GM23338 (cell line): Measurements from ENCODE around the gene DPEP2NB. TPM values are rescaled to one million over a fixed set of nuclear protein-coding genes. Genes with fewer than 3 reads are reported as not detected.

Experiments used
- ATAC-seq: fragments of 200-7000 bp; cut with Tn5 transposase; 3 replicates; pipeline ENCODE4 v1.9.1; 2020
- DNase-seq: peaks from one replicate; pipeline ENCODE4 v3.0.0-alpha.2; 2015; ENCODE audit warnings: low spot score
- H2AFZ ChIP-seq: fragments of 200-600 bp; sonication (generic); 2 replicates; pipeline ENCODE4 v1.8.0; 2016; ENCODE audit warnings: antibody characterized with exemption, mild to moderate bottlenecking, moderate library complexity
- H3F3A ChIP-seq: fragments of 200-600 bp; sonication (generic); replicated peaks from 2 replicates; pipeline ENCODE4 v1.8.0; 2017; ENCODE audit warnings: antibody characterized with exemption, mixed run types, low read depth
- H3K27ac ChIP-seq: fragments of 200-600 bp; sonication (generic); 2 replicates; pipeline ENCODE4 v1.6.1; 2016; ENCODE audit warnings: low read depth
- H3K27me3 ChIP-seq: fragments of 200-600 bp; sonication (generic); 2 replicates; pipeline ENCODE4 v1.8.0; 2016; ENCODE audit warnings: mild to moderate bottlenecking, mixed run types, moderate library complexity; ENCODE audit not compliant: insufficient read depth
- H3K36me3 ChIP-seq: fragments of 200-600 bp; sonication (generic); 2 replicates; pipeline ENCODE4 v1.8.0; 2016; ENCODE audit warnings: mild to moderate bottlenecking; ENCODE audit not compliant: insufficient read depth
- H3K4me1 ChIP-seq: fragments of 200-600 bp; sonication (generic); 2 replicates; pipeline ENCODE4 v1.8.0; 2016; ENCODE audit warnings: mild to moderate bottlenecking, moderate library complexity; ENCODE audit not compliant: insufficient read depth
- H3K4me2 ChIP-seq: fragments of 200-600 bp; sonication (generic); 2 replicates; pipeline ENCODE4 v1.7.1; 2017; ENCODE audit warnings: mixed run types
- H3K4me3 ChIP-seq: fragments of 200-600 bp; sonication (generic); 2 replicates; pipeline ENCODE4 v1.6.1; 2016; ENCODE audit warnings: mixed run types
- H3K79me2 ChIP-seq: fragments of 200-600 bp; sonication (generic); replicated peaks from 2 replicates; pipeline ENCODE4 v1.8.0; 2017; ENCODE audit warnings: mild to moderate bottlenecking; ENCODE audit not compliant: insufficient read depth
- H3K9me2 ChIP-seq: fragments of 200-600 bp; sonication (generic); 2 replicates; pipeline ENCODE4 v1.8.0; 2017; ENCODE audit not compliant: insufficient read depth
- H4K20me1 ChIP-seq: fragments of 200-600 bp; sonication (generic); replicated peaks from 2 replicates; pipeline ENCODE4 v1.8.0; 2017; ENCODE audit warnings: mild to moderate bottlenecking; ENCODE audit not compliant: insufficient read depth
- H3K27ac Mint-ChIP-seq: 2 replicates; pipeline ENCODE4 v1.8.0; 2020; ENCODE audit warnings: inconsistent platforms, mild to moderate bottlenecking, moderate library complexity, mixed read lengths
- H3K27me3 Mint-ChIP-seq: 3 replicates; pipeline ENCODE4 v1.8.0; 2022; ENCODE audit warnings: low read depth, mild to moderate bottlenecking, moderate library complexity, mixed read lengths, inconsistent platforms; ENCODE audit not compliant: insufficient read depth, poor library complexity
- H3K36me3 Mint-ChIP-seq: 3 replicates; pipeline ENCODE4 v1.8.0; 2021; ENCODE audit warnings: low read depth, mild to moderate bottlenecking, inconsistent platforms, moderate library complexity, mixed read lengths
- H3K4me1 Mint-ChIP-seq: 3 replicates; pipeline ENCODE4 v1.8.0; 2020; ENCODE audit warnings: mild to moderate bottlenecking, inconsistent platforms, mixed read lengths
- H3K4me3 Mint-ChIP-seq: 3 replicates; pipeline ENCODE4 v1.8.0; 2021; ENCODE audit warnings: moderate library complexity, mild to moderate bottlenecking, inconsistent platforms, mixed read lengths
- H3K9me3 Mint-ChIP-seq: 3 replicates; pipeline ENCODE4 v1.8.0; 2020; ENCODE audit warnings: moderate library complexity, mild to moderate bottlenecking, inconsistent platforms, mixed read lengths
- CREB1 ChIP-seq: fragments of 250-450 bp; sonication (Bioruptor Pico); IDR thresholded peaks from 2 replicates; pipeline ENCODE4 v1.5.0; 2020; ENCODE audit warnings: low read depth, mild to moderate bottlenecking, moderate library complexity
- EZH2 ChIP-seq: fragments of 200-600 bp; sonication (generic); IDR thresholded peaks from one replicate; pipeline ENCODE4 v1.8.0; 2017; ENCODE audit warnings: antibody characterized with exemption, mild to moderate bottlenecking, low read depth; ENCODE audit not compliant: unreplicated experiment
- EZH2phosphoT487 ChIP-seq: fragments of 200-600 bp; sonication (generic); IDR thresholded peaks from one replicate; pipeline ENCODE4 v1.8.1; 2018; ENCODE audit warnings: antibody characterized with exemption; ENCODE audit not compliant: unreplicated experiment
- JUNB ChIP-seq: IDR thresholded peaks from one replicate; pipeline ENCODE4 v1.6.1; 2016; ENCODE audit warnings: antibody characterized with exemption; ENCODE audit not compliant: unreplicated experiment
- NANOG ChIP-seq: IDR thresholded peaks from 2 replicates; pipeline ENCODE4 v1.6.1; 2016; ENCODE audit warnings: antibody characterized with exemption, borderline replicate concordance
- POLR2AphosphoS5 ChIP-seq: IDR thresholded peaks from 2 replicates; pipeline ENCODE4 v1.6.1; 2016; ENCODE audit warnings: antibody characterized with exemption, low read depth
- REST ChIP-seq: IDR thresholded peaks from one replicate; pipeline ENCODE4 v1.6.1; 2018; ENCODE audit warnings: antibody characterized with exemption; ENCODE audit not compliant: unreplicated experiment
- STAT1 ChIP-seq: IDR thresholded peaks from one replicate; pipeline ENCODE4 v1.6.1; 2016; ENCODE audit warnings: antibody characterized with exemption; ENCODE audit not compliant: unreplicated experiment
- ZNF114 ChIP-seq: fragments of 250-450 bp; sonication (Bioruptor Pico); IDR thresholded peaks from 2 replicates; pipeline ENCODE4 v1.5.0; 2020; ENCODE audit warnings: mild to moderate bottlenecking, moderate library complexity
- ZNF331 ChIP-seq: fragments of 250-450 bp; sonication (Bioruptor Pico); IDR thresholded peaks from 2 replicates; pipeline ENCODE4 v1.5.0; 2020; ENCODE audit warnings: low read depth, mild to moderate bottlenecking, moderate library complexity
- ZNF462 ChIP-seq: fragments of 250-450 bp; sonication (Bioruptor Pico); IDR thresholded peaks from 2 replicates; pipeline ENCODE4 v1.5.0; 2020; ENCODE audit warnings: mild to moderate bottlenecking, moderate library complexity
- polyA plus RNA-seq: library from polyadenylated mRNA; unstranded; fragments of >200 nt; fragmentation: Nextera tagmentation; extraction: Ambion mirVana; gene quantifications from 2 replicates; pipeline ENCODE4 v1.2.1, GENCODE V29; 2016
- total RNA-seq: library from RNA; depleted of rRNA; stranded (reverse); fragments of >200 nt; shearing (Covaris generic); gene quantifications from 2 replicates; pipeline ENCODE4 v1.2.3, GENCODE V29; 2014
- TF ChIP-seq, protein P1 (sequence below): IDR thresholded peaks from 2 replicates; pipeline ENCODE4 v1.6.1; 2016; ENCODE audit warnings: antibody characterized with exemption
- TF ChIP-seq, protein P2 (sequence below), 2 experiments: fragments of 200-600 bp in 1 of 2; sonication (generic) in 1 of 2; conservative IDR thresholded peaks; 2 replicates each; pipeline versions ENCODE4 v1.5.1 to v1.6.1; 2016 to 2017; ENCODE audit warnings: antibody characterized with exemption in 2 of 2, low read depth in 2 of 2, mild to moderate bottlenecking in 2 of 2, moderate library complexity in 1 of 2

DPEP2NB gene
- total and polyA plus RNA-seq, 2 experiments from 2014 or later = not detected

DNA sequence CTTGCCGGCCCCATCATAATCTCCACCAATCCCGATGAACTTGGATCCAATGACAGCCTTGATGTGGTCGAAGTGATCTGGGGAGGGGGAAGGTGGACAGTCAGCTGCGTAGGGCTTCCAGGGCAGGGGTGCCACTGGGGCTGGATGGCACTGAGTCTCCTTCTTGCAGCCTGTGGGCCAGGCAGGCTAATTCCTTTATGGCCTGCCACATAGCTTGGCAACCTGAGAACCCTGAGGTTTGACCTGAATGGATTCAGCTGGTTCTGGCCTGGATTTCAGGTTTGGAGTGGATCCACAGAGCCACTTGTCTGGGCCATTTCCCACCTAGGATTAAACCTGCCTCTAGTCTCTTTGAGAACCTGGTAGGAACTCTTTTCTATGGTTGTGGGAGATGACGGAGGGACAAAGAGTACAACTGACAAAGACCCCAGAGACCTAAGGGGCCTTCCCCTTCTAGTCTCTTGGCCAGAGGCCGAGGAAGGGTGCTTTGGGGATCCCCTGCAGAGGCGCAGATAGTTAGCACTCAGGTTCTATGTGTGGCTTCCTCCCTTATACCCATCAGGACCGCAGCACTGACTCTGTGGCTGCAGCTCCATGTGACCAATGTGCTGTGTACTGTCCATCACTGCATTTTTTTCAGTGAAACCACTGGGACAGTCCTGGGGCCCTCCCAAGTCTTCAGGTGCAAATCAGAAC lies 26.2 kb downstream of the DPEP2NB start:
- Mint-ChIP-seq H3K27me3 (peaks cover 18% of the 10 kb centered on the region), H3K4me1 (no peaks in the 10 kb centered on the region), H3K4me3 (no peak overlapping the region), H3K27ac (no peak overlapping the region), H3K36me3 (no peaks in the 10 kb centered on the region), H3K9me3 (peaks cover 4% of the 10 kb centered on the region; the same call in 1 of the 3 replicates)
- Histone ChIP-seq H3F3A (no peaks in the 10 kb centered on the region), H3K4me2 (no peak overlapping the region), H3K4me3 (no peak overlapping the region), H3K9me2 (peaks cover 3% of the 10 kb centered on the region; the same call in 1 of the 2 replicates), H3K27me3 (peaks cover 3% of the 10 kb centered on the region; the same call in 1 of the 2 replicates), H3K4me1 (no peaks in the 10 kb centered on the region), H3K79me2 (no peaks in the 10 kb centered on the region), H3K36me3 (no peaks in the 10 kb centered on the region), H2AFZ (no peak overlapping the region), H3K27ac (no peak overlapping the region), H4K20me1 (no peaks in the 10 kb centered on the region)
- DNase-seq (no peak), ATAC-seq (no peak)
- TF ChIP-seq CREB1 (CRISPR knock-in tag) (no peak), EZH2phosphoT487 (no peak), ZNF462 (CRISPR knock-in tag) (no peak), ZNF331 (CRISPR knock-in tag) (no peak), ZNF114 (CRISPR knock-in tag) (no peak), JUNB (no peak), NANOG (no peak), POLR2AphosphoS5 (no peak), EZH2 (no peak), STAT1 (no peak), REST (no peak)
- TF ChIP-seq, protein P1, sequence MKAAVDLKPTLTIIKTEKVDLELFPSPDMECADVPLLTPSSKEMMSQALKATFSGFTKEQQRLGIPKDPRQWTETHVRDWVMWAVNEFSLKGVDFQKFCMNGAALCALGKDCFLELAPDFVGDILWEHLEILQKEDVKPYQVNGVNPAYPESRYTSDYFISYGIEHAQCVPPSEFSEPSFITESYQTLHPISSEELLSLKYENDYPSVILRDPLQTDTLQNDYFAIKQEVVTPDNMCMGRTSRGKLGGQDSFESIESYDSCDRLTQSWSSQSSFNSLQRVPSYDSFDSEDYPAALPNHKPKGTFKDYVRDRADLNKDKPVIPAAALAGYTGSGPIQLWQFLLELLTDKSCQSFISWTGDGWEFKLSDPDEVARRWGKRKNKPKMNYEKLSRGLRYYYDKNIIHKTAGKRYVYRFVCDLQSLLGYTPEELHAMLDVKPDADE = no peak
- TF ChIP-seq, protein P2, sequence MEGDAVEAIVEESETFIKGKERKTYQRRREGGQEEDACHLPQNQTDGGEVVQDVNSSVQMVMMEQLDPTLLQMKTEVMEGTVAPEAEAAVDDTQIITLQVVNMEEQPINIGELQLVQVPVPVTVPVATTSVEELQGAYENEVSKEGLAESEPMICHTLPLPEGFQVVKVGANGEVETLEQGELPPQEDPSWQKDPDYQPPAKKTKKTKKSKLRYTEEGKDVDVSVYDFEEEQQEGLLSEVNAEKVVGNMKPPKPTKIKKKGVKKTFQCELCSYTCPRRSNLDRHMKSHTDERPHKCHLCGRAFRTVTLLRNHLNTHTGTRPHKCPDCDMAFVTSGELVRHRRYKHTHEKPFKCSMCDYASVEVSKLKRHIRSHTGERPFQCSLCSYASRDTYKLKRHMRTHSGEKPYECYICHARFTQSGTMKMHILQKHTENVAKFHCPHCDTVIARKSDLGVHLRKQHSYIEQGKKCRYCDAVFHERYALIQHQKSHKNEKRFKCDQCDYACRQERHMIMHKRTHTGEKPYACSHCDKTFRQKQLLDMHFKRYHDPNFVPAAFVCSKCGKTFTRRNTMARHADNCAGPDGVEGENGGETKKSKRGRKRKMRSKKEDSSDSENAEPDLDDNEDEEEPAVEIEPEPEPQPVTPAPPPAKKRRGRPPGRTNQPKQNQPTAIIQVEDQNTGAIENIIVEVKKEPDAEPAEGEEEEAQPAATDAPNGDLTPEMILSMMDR (conservative IDR thresholded peaks at IDR 0.05; ENCODE audit: low read depth in 2 of 2) = no peak
